HL-60 (cell line): ENCODE measurements around the gene LPO.

Experiments
- GABPA ChIP-seq: IDR thresholded peaks from 2 replicates; pipeline ENCODE4 v1.6.1; 2012; ENCODE audit warnings: low read depth
- TF ChIP-seq, protein P1 (sequence below): IDR thresholded peaks from 2 replicates; pipeline ENCODE4 v1.6.1; 2012; ENCODE audit warnings: low read depth; ENCODE audit not compliant: insufficient replicate concordance
- TF ChIP-seq, protein P2 (sequence below): IDR thresholded peaks from one replicate; pipeline ENCODE4 v1.5.1; 2011; ENCODE audit warnings: low read length, control low read depth, inconsistent platforms; ENCODE audit not compliant: insufficient read depth

DNA sequence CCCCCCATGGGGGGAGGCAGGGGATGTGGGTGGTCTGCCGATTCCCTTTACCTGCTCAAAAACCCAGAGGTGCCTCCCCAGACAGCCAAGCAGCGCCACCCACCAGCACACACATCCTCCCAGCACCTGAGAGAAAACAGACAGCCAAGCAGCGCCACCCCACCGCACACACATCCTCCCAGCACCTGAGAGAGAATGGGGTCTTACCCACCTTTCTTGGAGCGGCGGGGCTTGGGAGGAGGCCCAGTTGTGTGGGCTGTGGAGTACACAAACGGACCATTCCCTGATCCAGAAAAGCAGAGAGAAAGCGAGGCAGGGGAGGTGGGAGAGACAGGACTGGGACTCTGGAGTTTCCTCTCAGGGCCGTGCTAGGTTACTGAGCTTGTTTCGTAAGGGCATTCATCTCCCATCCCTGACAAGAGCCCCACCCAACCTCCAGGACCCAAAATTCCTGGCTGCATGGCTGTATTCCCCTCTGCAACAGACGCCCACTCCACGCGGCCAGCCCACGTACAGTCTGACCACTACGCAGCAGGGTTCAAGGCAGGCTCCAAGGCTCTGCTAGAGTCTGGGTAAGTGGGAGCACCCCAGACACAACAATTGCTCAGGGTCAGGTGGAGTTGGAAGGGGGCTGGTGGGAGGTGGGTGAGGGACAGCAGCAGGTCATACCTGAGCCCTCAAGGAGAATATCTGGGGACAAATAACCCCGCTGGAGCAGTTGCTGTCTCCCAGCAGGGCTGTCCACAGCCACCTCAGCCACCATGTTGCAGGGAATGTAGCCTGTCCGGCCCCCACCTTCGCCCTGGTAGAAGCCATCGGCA is 68.0 kb downstream of the LPO start:
- TF ChIP-seq, protein P1, sequence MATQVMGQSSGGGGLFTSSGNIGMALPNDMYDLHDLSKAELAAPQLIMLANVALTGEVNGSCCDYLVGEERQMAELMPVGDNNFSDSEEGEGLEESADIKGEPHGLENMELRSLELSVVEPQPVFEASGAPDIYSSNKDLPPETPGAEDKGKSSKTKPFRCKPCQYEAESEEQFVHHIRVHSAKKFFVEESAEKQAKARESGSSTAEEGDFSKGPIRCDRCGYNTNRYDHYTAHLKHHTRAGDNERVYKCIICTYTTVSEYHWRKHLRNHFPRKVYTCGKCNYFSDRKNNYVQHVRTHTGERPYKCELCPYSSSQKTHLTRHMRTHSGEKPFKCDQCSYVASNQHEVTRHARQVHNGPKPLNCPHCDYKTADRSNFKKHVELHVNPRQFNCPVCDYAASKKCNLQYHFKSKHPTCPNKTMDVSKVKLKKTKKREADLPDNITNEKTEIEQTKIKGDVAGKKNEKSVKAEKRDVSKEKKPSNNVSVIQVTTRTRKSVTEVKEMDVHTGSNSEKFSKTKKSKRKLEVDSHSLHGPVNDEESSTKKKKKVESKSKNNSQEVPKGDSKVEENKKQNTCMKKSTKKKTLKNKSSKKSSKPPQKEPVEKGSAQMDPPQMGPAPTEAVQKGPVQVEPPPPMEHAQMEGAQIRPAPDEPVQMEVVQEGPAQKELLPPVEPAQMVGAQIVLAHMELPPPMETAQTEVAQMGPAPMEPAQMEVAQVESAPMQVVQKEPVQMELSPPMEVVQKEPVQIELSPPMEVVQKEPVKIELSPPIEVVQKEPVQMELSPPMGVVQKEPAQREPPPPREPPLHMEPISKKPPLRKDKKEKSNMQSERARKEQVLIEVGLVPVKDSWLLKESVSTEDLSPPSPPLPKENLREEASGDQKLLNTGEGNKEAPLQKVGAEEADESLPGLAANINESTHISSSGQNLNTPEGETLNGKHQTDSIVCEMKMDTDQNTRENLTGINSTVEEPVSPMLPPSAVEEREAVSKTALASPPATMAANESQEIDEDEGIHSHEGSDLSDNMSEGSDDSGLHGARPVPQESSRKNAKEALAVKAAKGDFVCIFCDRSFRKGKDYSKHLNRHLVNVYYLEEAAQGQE, result no peak
- TF ChIP-seq, protein P2, sequence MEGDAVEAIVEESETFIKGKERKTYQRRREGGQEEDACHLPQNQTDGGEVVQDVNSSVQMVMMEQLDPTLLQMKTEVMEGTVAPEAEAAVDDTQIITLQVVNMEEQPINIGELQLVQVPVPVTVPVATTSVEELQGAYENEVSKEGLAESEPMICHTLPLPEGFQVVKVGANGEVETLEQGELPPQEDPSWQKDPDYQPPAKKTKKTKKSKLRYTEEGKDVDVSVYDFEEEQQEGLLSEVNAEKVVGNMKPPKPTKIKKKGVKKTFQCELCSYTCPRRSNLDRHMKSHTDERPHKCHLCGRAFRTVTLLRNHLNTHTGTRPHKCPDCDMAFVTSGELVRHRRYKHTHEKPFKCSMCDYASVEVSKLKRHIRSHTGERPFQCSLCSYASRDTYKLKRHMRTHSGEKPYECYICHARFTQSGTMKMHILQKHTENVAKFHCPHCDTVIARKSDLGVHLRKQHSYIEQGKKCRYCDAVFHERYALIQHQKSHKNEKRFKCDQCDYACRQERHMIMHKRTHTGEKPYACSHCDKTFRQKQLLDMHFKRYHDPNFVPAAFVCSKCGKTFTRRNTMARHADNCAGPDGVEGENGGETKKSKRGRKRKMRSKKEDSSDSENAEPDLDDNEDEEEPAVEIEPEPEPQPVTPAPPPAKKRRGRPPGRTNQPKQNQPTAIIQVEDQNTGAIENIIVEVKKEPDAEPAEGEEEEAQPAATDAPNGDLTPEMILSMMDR, result no peak
- TF ChIP-seq GABPA, result no peak
